Measurements from ENCODE around the gene TNFRSF13B.

TNFRSF13B gene

GRCh38 chr17:16972346-16972745 lies 428 bp upstream of the TNFRSF13B start:
- H3K27me3 ChIP-seq (ENCODE audit: insufficient read depth, low read length): no peaks in the 10 kb centered on the region
- no peaks in the 10 kb centered on the region for H3K9me2 ChIP-seq (ENCODE audit: low read depth, low read length)
- peaks cover 88% of the 10 kb centered on the region for H3K4me1 ChIP-seq (ENCODE audit: insufficient read depth, low read length, severe bottlenecking)
- H3K9me3 ChIP-seq (ENCODE audit: low read length): no peaks in the 10 kb centered on the region
- peak overlapping the region; percentile 66 for H3K9ac ChIP-seq (ENCODE audit: low read length)
- H3K27ac ChIP-seq (ENCODE audit: low read depth, low read length, poor library complexity, severe bottlenecking): peak overlapping the region; percentile 92
- peak overlapping the region; percentile 67 for H3K4me3 ChIP-seq (ENCODE audit: low read depth, low read length, poor library complexity, severe bottlenecking)
- H3K4me2 ChIP-seq (ENCODE audit: low read length): peak overlapping the region; percentile 72
- peaks cover 5% of the 10 kb centered on the region; the same call in 1 of the 2 replicates for H3K36me3 ChIP-seq (ENCODE audit: insufficient read depth, low read length)
- H2AFZ ChIP-seq (ENCODE audit: low read length): no peak overlapping the region
- H4K20me1 ChIP-seq (ENCODE audit: insufficient read depth, low read length): no peaks in the 10 kb centered on the region
- no peaks in the 10 kb centered on the region for H3F3A ChIP-seq (ENCODE audit: insufficient read depth, low read length)
- peaks cover 4% of the 10 kb centered on the region; the same call in 1 of the 2 replicates for H3K79me2 ChIP-seq (ENCODE audit: insufficient read depth, low read length)
- TF ChIP-seq, protein P1, sequence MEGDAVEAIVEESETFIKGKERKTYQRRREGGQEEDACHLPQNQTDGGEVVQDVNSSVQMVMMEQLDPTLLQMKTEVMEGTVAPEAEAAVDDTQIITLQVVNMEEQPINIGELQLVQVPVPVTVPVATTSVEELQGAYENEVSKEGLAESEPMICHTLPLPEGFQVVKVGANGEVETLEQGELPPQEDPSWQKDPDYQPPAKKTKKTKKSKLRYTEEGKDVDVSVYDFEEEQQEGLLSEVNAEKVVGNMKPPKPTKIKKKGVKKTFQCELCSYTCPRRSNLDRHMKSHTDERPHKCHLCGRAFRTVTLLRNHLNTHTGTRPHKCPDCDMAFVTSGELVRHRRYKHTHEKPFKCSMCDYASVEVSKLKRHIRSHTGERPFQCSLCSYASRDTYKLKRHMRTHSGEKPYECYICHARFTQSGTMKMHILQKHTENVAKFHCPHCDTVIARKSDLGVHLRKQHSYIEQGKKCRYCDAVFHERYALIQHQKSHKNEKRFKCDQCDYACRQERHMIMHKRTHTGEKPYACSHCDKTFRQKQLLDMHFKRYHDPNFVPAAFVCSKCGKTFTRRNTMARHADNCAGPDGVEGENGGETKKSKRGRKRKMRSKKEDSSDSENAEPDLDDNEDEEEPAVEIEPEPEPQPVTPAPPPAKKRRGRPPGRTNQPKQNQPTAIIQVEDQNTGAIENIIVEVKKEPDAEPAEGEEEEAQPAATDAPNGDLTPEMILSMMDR (IDR thresholded peaks at IDR 0.05; ENCODE audit: low read length): no peak
- TF ChIP-seq EZH2 (IDR thresholded peaks at IDR 0.05; ENCODE audit: borderline replicate concordance, low read length): no peak

GRCh38 chr17:16969931-16970906 lies 1.7 kb downstream of the TNFRSF13B start:
- Histone ChIP-seq H4K20me1 (ENCODE audit: insufficient read depth, low read length) (no peaks in the 10 kb centered on the region), H3K4me2 (ENCODE audit: low read length) (peak overlapping the region; percentile 79), H3F3A (ENCODE audit: insufficient read depth, low read length) (no peaks in the 10 kb centered on the region), H3K4me3 (ENCODE audit: low read depth, low read length, poor library complexity, severe bottlenecking) (peak overlapping the region; percentile 67), H3K4me1 (ENCODE audit: insufficient read depth, low read length, severe bottlenecking) (peaks cover 67% of the 10 kb centered on the region), H3K79me2 (ENCODE audit: insufficient read depth, low read length) (peaks cover 4% of the 10 kb centered on the region; the same call in 1 of the 2 replicates), H3K9me2 (ENCODE audit: low read depth, low read length) (no peaks in the 10 kb centered on the region), H3K9me3 (ENCODE audit: low read length) (no peaks in the 10 kb centered on the region), H3K27me3 (ENCODE audit: insufficient read depth, low read length) (no peaks in the 10 kb centered on the region), H3K9ac (ENCODE audit: low read length) (peak overlapping the region; percentile 56), H3K27ac (ENCODE audit: low read depth, low read length, poor library complexity, severe bottlenecking) (peak overlapping the region; percentile 92), H3K36me3 (ENCODE audit: insufficient read depth, low read length) (peaks cover 5% of the 10 kb centered on the region; the same call in 1 of the 2 replicates), H2AFZ (ENCODE audit: low read length) (no peak overlapping the region)
- no peak for TF ChIP-seq EZH2 (IDR thresholded peaks at IDR 0.05; ENCODE audit: borderline replicate concordance, low read length)

DNA sequence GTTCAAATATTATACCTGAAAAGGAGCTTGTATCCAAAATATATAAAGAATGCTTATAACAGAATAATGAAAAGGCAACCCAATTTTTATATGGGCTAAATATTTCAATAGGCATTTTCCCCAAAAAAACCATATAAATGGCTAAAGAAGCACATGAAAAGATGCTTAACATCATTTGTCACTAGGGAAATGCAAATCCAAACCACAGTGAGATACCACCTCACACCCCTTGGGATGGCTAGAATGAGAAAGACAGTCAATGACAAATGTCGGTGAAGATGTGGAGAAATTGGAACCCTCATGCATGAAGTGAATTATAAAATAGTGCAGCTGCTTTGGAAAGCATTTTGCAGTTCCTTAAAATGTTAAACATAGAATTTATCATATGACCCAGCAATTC lies 3.1 kb downstream of the TNFRSF13B start:
- Histone ChIP-seq H3K4me2 (ENCODE audit: low read length) (peak overlapping the region; percentile 79), H3K9me2 (ENCODE audit: low read depth, low read length) (no peaks in the 10 kb centered on the region), H3K4me3 (ENCODE audit: low read depth, low read length, poor library complexity, severe bottlenecking) (peak overlapping the region; percentile 67), H3K27me3 (ENCODE audit: insufficient read depth, low read length) (no peaks in the 10 kb centered on the region), H3K27ac (ENCODE audit: low read depth, low read length, poor library complexity, severe bottlenecking) (peak overlapping the region; percentile 92), H3K9ac (ENCODE audit: low read length) (no peak overlapping the region), H3F3A (ENCODE audit: insufficient read depth, low read length) (no peaks in the 10 kb centered on the region), H3K4me1 (ENCODE audit: insufficient read depth, low read length, severe bottlenecking) (peaks cover 56% of the 10 kb centered on the region), H3K9me3 (ENCODE audit: low read length) (no peaks in the 10 kb centered on the region), H3K36me3 (ENCODE audit: insufficient read depth, low read length) (peaks cover 5% of the 10 kb centered on the region; the same call in 1 of the 2 replicates), H2AFZ (ENCODE audit: low read length) (no peak overlapping the region), H4K20me1 (ENCODE audit: insufficient read depth, low read length) (no peaks in the 10 kb centered on the region), H3K79me2 (ENCODE audit: insufficient read depth, low read length) (peaks cover 4% of the 10 kb centered on the region; the same call in 1 of the 2 replicates)
- no peak for TF ChIP-seq EZH2 (IDR thresholded peaks at IDR 0.05; ENCODE audit: borderline replicate concordance, low read length)
- TF ChIP-seq, protein P1 (IDR thresholded peaks at IDR 0.05; ENCODE audit: low read length): no peak
